ENCODE measurements around the gene WDR13. TPM values are rescaled to one million over a fixed set of nuclear protein-coding genes. Genes with fewer than 3 reads are reported as not detected.

WDR13 gene
- total and polyA plus RNA-seq, 9 donors = 8.5 to 189 (median 148) TPM

DNA sequence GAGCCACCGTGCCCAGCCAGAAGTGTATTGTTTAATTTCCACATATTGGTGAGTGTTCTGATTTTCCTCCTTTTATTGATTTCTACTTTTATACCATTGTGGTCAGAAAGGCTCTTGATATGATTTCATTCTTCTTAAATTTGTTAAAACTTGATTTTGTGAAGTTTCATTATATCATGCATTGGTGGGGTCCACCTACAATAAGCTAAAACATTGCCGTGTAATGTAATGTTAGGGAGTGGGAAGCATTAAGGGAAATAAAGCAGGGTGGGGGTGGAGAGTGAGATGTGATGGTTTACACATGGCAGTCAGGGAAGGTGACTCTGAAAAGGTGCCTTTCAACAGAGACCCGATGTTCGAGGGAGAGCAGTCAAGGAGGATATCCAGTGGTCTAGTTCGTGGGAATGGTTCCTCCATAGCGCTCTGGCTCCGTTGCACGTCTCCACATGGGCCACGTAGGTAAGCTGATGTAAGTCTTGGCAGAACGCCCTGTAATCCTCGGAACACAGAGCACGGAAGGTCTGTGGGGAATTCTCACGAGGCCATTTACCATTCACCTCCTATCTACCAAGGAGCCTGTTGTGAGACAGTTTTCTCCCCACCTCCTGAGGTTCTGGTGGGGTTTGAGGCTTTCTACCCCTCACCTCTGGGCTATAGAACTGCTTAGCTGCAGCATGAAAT, 7.7 kb upstream of the WDR13 start:
- intact Hi-C loops (cut with DNase I) = no loop called here
- WGBS, 3 donors = 64 to 70% (median 65%) methylated on average over 13 of the region's 13 CpGs
- Histone ChIP-seq H3K36me3 (no peaks in the 10 kb centered on the region), H3K4me3 (no peak overlapping the region), H3K4me1 (ENCODE audit: insufficient read depth) (no peaks in the 10 kb centered on the region), H3K27ac (no peak overlapping the region), H3K27me3 (no peaks in the 10 kb centered on the region), H3K9me3 (no peaks in the 10 kb centered on the region)
- TF ChIP-seq POLR2A (IDR thresholded peaks at IDR 0.05) = no peak
- TF ChIP-seq CTCF (IDR thresholded peaks at IDR 0.05) = no peak
- no peak for TF ChIP-seq EP300 (IDR thresholded peaks at IDR 0.05)
- DNase-seq = no peak

DNA sequence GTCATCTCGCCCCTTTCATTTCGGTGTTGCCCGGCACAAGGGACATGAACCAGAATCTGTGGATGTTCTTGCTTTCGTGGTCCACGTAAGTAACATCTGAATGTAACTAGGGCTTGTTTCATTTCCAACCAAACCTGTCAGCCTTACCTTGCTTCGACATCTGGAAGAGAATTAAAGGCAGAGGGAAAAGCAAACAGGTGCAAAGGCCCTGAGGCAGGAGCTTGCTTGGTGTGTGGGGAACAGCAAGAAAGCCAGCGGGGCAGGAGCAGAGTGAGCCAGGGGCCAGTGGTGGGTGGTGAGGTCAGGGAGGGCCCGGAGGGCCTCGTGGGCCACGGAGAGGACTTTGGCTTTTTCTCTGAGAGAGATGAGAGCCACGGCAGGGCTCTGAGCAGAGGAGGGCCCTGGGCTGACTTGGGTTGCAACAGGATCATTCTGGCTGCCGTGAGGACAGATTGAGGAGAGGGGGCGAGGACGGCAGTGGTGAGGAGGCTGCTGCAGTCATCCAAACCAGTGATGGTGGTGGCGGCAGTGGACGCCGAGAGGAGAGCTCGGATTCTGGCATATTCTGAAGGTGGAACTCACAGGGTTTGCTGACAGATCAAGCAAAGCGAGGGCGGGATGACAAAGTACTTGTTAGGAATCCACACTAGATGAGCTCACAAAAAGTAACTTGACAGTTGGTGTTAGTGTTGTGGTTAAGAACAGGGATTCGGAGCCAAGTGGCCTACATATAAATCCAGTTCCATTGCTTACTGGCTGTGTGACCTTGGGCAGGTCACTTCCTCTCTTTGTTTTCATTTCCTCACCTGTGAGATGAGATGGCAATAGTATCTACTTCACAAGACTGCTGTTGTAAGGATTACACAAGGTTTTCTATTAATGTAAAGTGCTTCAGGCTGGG, 6.8 kb upstream of the WDR13 start:
- H3K4me3 ChIP-seq = no peak overlapping the region
- no peak for DNase-seq
- TF ChIP-seq CTCF (IDR thresholded peaks at IDR 0.05) = no peak
- no peaks in the 10 kb centered on the region for H3K4me1 ChIP-seq (ENCODE audit: insufficient read depth)
- 77 to 83% (median 81%) methylated on average over 21 of the region's 21 CpGs for WGBS, 3 donors
- intact Hi-C loops (cut with DNase I) = no loop called here
- H3K27me3 ChIP-seq = no peaks in the 10 kb centered on the region
- H3K36me3 ChIP-seq = no peaks in the 10 kb centered on the region
- H3K27ac ChIP-seq = no peak overlapping the region
- no peaks in the 10 kb centered on the region for H3K9me3 ChIP-seq

GRCh38 chrX:48591255-48591791, 6.0 kb upstream of the WDR13 start:
- 67 to 68% (median 68%) methylated on average over 9 of the region's 9 CpGs for WGBS, 3 donors
- TF ChIP-seq CTCF (IDR thresholded peaks at IDR 0.05) = no peak
- TF ChIP-seq POLR2A (IDR thresholded peaks at IDR 0.05) = no peak
- no peak for TF ChIP-seq EP300 (IDR thresholded peaks at IDR 0.05)
- Histone ChIP-seq H3K4me3 (no peak overlapping the region), H3K27me3 (no peaks in the 10 kb centered on the region), H3K27ac (no peak overlapping the region), H3K36me3 (no peaks in the 10 kb centered on the region), H3K9me3 (no peaks in the 10 kb centered on the region), H3K4me1 (ENCODE audit: insufficient read depth) (no peaks in the 10 kb centered on the region)
- no peak for DNase-seq
- intact Hi-C loops (cut with DNase I) = no loop called here

- no peaks in the 10 kb centered on the region for H3K4me1 ChIP-seq (ENCODE audit: insufficient read depth)
- no peak for DNase-seq
- H3K4me3 ChIP-seq = no peak overlapping the region
- 64 to 71% (median 65%) methylated on average over 5 of the region's 5 CpGs for WGBS, 3 donors
- no peaks in the 10 kb centered on the region for H3K27me3 ChIP-seq
- TF ChIP-seq POLR2A (IDR thresholded peaks at IDR 0.05) (no peak), CTCF (IDR thresholded peaks at IDR 0.05) (no peak), EP300 (IDR thresholded peaks at IDR 0.05) (no peak)
- no peaks in the 10 kb centered on the region for H3K9me3 ChIP-seq
- no peak overlapping the region for H3K27ac ChIP-seq
- no peaks in the 10 kb centered on the region for H3K36me3 ChIP-seq
- intact Hi-C loops (cut with DNase I) = no loop called here
Observed at GRCh38 chrX:48592971-48593370, 4.3 kb upstream of the WDR13 start.
